ENCODE measurements around the gene AMIGO1.

Gene AMIGO1

GRCh38 chr1:109546311-109547109 lies 37.0 kb upstream of the AMIGO1 start:
- FAIRE-seq (peak; percentile 74), DNase-seq (ENCODE audit: insufficient read length, low spot score) (peak; percentile 78)
- TF ChIP-seq, protein P1, sequence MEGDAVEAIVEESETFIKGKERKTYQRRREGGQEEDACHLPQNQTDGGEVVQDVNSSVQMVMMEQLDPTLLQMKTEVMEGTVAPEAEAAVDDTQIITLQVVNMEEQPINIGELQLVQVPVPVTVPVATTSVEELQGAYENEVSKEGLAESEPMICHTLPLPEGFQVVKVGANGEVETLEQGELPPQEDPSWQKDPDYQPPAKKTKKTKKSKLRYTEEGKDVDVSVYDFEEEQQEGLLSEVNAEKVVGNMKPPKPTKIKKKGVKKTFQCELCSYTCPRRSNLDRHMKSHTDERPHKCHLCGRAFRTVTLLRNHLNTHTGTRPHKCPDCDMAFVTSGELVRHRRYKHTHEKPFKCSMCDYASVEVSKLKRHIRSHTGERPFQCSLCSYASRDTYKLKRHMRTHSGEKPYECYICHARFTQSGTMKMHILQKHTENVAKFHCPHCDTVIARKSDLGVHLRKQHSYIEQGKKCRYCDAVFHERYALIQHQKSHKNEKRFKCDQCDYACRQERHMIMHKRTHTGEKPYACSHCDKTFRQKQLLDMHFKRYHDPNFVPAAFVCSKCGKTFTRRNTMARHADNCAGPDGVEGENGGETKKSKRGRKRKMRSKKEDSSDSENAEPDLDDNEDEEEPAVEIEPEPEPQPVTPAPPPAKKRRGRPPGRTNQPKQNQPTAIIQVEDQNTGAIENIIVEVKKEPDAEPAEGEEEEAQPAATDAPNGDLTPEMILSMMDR (IDR thresholded peaks at IDR 0.05; ENCODE audit: insufficient read depth, missing control alignments) = peak; percentile 96

DNA sequence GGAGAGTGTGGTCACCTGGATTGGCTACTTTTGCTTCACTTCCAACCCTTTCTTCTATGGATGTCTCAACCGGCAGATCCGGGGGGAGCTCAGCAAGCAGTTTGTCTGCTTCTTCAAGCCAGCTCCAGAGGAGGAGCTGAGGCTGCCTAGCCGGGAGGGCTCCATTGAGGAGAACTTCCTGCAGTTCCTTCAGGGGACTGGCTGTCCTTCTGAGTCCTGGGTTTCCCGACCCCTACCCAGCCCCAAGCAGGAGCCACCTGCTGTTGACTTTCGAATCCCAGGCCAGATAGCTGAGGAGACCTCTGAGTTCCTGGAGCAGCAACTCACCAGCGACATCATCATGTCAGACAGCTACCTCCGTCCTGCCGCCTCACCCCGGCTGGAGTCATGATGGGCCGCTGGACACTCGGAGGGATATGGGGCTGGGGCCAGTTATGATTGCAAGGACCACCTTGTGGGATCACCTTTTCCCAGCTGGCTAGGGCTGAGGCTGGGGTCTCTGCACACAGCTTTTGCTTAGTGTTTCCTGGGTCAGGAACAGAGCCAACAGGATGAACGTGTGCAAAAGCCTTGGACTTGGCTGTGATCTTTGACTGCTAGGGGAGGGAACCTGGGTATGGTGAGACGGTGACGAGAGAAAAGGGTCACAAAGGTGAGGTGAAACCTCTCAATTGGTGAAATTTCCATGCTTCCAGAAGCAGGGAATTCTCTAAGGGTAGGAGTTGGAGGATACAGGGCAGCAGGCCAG lies 34.6 kb upstream of the AMIGO1 start:
- FAIRE-seq (no peak), DNase-seq (ENCODE audit: insufficient read length, low spot score) (no peak)
- TF ChIP-seq, protein P1 (IDR thresholded peaks at IDR 0.05; ENCODE audit: insufficient read depth, missing control alignments) = no peak

- TF ChIP-seq, protein P1 (IDR thresholded peaks at IDR 0.05; ENCODE audit: insufficient read depth, missing control alignments) = no peak
- FAIRE-seq = no peak
- DNase-seq (ENCODE audit: insufficient read length, low spot score) = no peak
Observed at GRCh38 chr1:109543283-109543987, 33.9 kb upstream of the AMIGO1 start.

GRCh38 chr1:109542657-109543056 lies 33.1 kb upstream of the AMIGO1 start:
- no peak for FAIRE-seq
- no peak for DNase-seq (ENCODE audit: insufficient read length, low spot score)
- TF ChIP-seq, protein P1 (IDR thresholded peaks at IDR 0.05; ENCODE audit: insufficient read depth, missing control alignments) = no peak

DNA sequence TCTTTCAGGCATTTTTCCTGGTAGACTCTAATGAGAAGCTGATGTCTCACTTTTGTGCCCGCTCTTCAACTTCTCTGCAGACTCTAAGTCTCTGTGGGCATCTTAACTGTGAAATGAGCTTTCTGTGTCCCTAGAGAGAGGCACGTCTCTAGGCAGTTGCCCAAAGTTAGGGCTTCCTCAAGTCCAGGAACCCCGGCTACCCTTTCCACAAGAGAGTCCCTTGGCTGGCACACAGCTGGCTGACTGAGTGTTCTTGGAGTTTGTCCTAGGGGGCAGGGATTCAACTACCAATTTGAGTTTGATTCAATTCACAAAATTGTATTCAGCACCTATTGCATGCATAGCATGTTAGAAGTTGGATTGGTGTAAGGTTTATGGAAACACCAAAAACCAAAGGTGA lies 31.6 kb upstream of the AMIGO1 start:
- no peak for FAIRE-seq
- TF ChIP-seq, protein P1 (IDR thresholded peaks at IDR 0.05; ENCODE audit: insufficient read depth, missing control alignments) = no peak

GRCh38 chr1:109539676-109540075 lies 30.1 kb upstream of the AMIGO1 start, which contains the start of gene GPR61:
GPR61 (plus strand) TSS chr1:109539872; CDS start chr1:109543023, 3,151 bp downstream.
- FAIRE-seq (no peak), DNase-seq (ENCODE audit: insufficient read length, low spot score) (peak; percentile 7)
- TF ChIP-seq, protein P1 (IDR thresholded peaks at IDR 0.05; ENCODE audit: insufficient read depth, missing control alignments) = no peak

More for the DNA sequence above, 31.6 kb upstream of the AMIGO1 start:
- no peak for DNase-seq (ENCODE audit: insufficient read length, low spot score)
